Natural killer cell (primary cell): ENCODE measurements around the gene RFX7. TPM values are rescaled to one million over a fixed set of nuclear protein-coding genes. Genes with fewer than 3 reads are reported as not detected.
A peak's percentile ranks its signal among the peaks of the same experiment; 100 is the strongest.

Experiments used
- ATAC-seq, 3 donors: fragments of 150-1000 bp in 2 of 3; fragments of 200-7000 bp in 1 of 3; cut with Tn5 transposase; 1 replicate in 1 of 3; 2 replicates in 2 of 3; pipeline ENCODE4 v1.10.0; 2021; ENCODE audit warnings: mild to moderate bottlenecking in 2 of 3, moderate library complexity in 2 of 3
- DNase-seq, 2 donors: peaks; one replicate each; pipeline versions ENCODE4 v3.0.0 to v3.0.0-alpha.2; 2013 to 2021; ENCODE audit warnings: mixed read lengths in 1 of 2
- H3K27ac ChIP-seq: one replicate; pipeline ENCODE4 v1.5.1; 2013; ENCODE audit warnings: mild to moderate bottlenecking, low read length
- H3K27me3 ChIP-seq: one replicate; pipeline ENCODE4 v1.6.1; 2013; ENCODE audit warnings: low read length; ENCODE audit not compliant: control insufficient read depth, insufficient read depth
- H3K36me3 ChIP-seq: one replicate; pipeline ENCODE4 v1.6.1; 2013; ENCODE audit warnings: low read length; ENCODE audit not compliant: control insufficient read depth, insufficient read depth
- H3K4me1 ChIP-seq: one replicate; pipeline ENCODE4 v1.6.1; 2013; ENCODE audit warnings: low read length; ENCODE audit not compliant: control insufficient read depth, insufficient read depth
- H3K4me3 ChIP-seq: one replicate; pipeline ENCODE4 v1.5.1; 2013; ENCODE audit warnings: low read length
- H3K9me3 ChIP-seq: one replicate; pipeline ENCODE4 v1.6.1; 2013; ENCODE audit warnings: low read length; ENCODE audit not compliant: control insufficient read depth, insufficient read depth
- H3K27ac Mint-ChIP-seq, 2 donors: one replicate each; pipeline ENCODE4 v1.8.0; 2022; ENCODE audit warnings: mild to moderate bottlenecking in 2 of 2, mixed read lengths in 2 of 2, moderate library complexity in 1 of 2
- H3K27me3 Mint-ChIP-seq, 2 donors: one replicate each; pipeline ENCODE4 v1.8.0; 2022; ENCODE audit warnings: low read depth in 2 of 2, mixed read lengths in 2 of 2
- H3K36me3 Mint-ChIP-seq: one replicate; pipeline ENCODE4 v1.8.0; 2022; ENCODE audit warnings: mixed read lengths
- H3K4me1 Mint-ChIP-seq, 2 donors: one replicate each; pipeline ENCODE4 v1.8.0; 2022; ENCODE audit warnings: mixed read lengths in 2 of 2
- H3K4me3 Mint-ChIP-seq: one replicate; pipeline ENCODE4 v1.8.0; 2022; ENCODE audit warnings: mild to moderate bottlenecking, moderate library complexity, mixed read lengths
- H3K9me3 Mint-ChIP-seq, 2 donors: one replicate each; pipeline ENCODE4 v1.8.0; 2022; ENCODE audit warnings: mixed read lengths in 2 of 2
- CTCF ChIP-seq: fragments of 200-600 bp; IDR thresholded peaks from one replicate; pipeline ENCODE4 v1.8.0; 2022; ENCODE audit warnings: antibody characterized with exemption
- WGBS: methylation state at CpG from one replicate; pipeline ENCODE4 v1.1.7; 2013; ENCODE audit warnings: missing lambda C conversion rate; ENCODE audit not compliant: insufficient coverage; 5-methylcytosine and 5-hydroxymethylcytosine counted together
- intact Hi-C: fragments of 100-400 bp; cut with micrococcal nuclease; formaldehyde crosslinking; loops from one replicate; pipeline ENCODE4 v1.14.2; 2022
- total RNA-seq, 4 donors: library from RNA; stranded (reverse); fragments of 120-200 nt in 1 of 4; gene quantifications; one replicate each; pipeline versions ENCODE4 v1.2.3 to v1.2.4, GENCODE V29; 2013 to 2022

Gene RFX7
- total RNA-seq, 3 donors from 2014 or later (not counting 1 experiment from before 2014, with no cell fraction given) = 25.0 to 37.4 (median 33.8) TPM

- intact Hi-C loops = loop anchor here (5.0 to 10.0 kb wide), 2 partner anchors 182 to 250 kb away; partner anchors contain the start of gene NEDD4
- H3K27me3 ChIP-seq = no peaks in the 10 kb centered on the region
- H3K4me3 Mint-ChIP-seq = peak overlapping the region; percentile 92
- ATAC-seq (no peak), DNase-seq (peak in 1 of 2 donors; percentile 56)
- no peaks in the 10 kb centered on the region for H3K36me3 ChIP-seq
- peaks cover 35 to 38% of the 10 kb centered on the region in 2 donors for H3K4me1 Mint-ChIP-seq
- H3K27ac ChIP-seq = peak overlapping the region; percentile 68
- no peak overlapping the region for H3K4me3 ChIP-seq
- H3K27ac Mint-ChIP-seq = peak overlapping the region; percentile 89 to 90
- peaks cover 21% of the 10 kb centered on the region for H3K4me1 ChIP-seq
- no peaks in the 10 kb centered on the region for H3K9me3 Mint-ChIP-seq
- no peaks in the 10 kb centered on the region for H3K36me3 Mint-ChIP-seq
- no peak for TF ChIP-seq CTCF
- WGBS = 72% methylated on average over 9 of the region's 10 CpGs
- peaks cover 0 to under 1% of the 10 kb centered on the region in 2 donors for H3K27me3 Mint-ChIP-seq
- H3K9me3 ChIP-seq = no peaks in the 10 kb centered on the region
These were observed 1.3 kb upstream of the RFX7 start for GRCh38 chr15:56244811-56245576.

- no peak for TF ChIP-seq CTCF
- Histone ChIP-seq H3K4me1 (peaks cover 21% of the 10 kb centered on the region), H3K27ac (peak overlapping the region; percentile 59), H3K27me3 (no peaks in the 10 kb centered on the region), H3K9me3 (no peaks in the 10 kb centered on the region), H3K36me3 (no peaks in the 10 kb centered on the region), H3K4me3 (peak overlapping the region; percentile 87)
- DNase-seq (peak in 1 of 2 donors; percentile 55), ATAC-seq (no peak)
- peaks cover 35 to 38% of the 10 kb centered on the region in 2 donors for H3K4me1 Mint-ChIP-seq
- H3K9me3 Mint-ChIP-seq = no peaks in the 10 kb centered on the region
- intact Hi-C loops = loop anchor here (10.0 kb wide), 1 partner anchor 249 kb away; the partner anchor contains the start of gene NEDD4
- 5% methylated on average over 27 of the region's 29 CpGs for WGBS
- peak overlapping the region; percentile 92 for H3K4me3 Mint-ChIP-seq
- H3K27me3 Mint-ChIP-seq = no peaks in the 10 kb centered on the region
- no peaks in the 10 kb centered on the region for H3K36me3 Mint-ChIP-seq
- H3K27ac Mint-ChIP-seq = peak overlapping the region; percentile 89 to 90
These were observed 545 bp upstream of the RFX7 start for GRCh38 chr15:56244038-56244810.

DNA sequence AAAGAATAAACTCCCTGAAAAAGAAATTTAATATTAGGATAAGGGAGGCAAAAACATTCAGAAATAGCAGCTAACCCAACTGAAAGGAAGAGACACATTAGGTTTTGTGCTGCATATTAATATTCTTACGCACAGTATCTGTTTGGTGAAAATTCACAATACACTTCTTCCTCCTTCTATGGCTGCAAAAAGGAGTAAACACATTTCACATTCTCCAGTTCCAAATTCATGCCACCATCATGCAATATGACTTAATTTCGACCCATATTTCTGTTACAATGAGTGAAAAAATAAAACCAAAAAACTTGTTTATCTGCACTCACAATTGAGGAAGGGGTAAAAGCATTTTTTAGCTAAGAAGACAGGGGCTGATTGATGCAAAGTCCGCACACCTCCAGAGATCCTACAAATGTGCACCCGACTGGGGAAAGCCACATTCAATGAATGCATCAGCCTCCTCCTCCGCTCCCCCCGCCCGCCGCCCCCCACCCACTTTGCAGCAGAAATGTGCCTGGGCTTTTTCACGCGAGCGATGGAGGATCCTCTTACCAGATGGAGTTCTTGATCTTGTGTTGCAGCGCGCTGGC is 1.0 kb downstream of the RFX7 start:
- intact Hi-C loops = loop anchor here (10.0 kb wide), 1 partner anchor 248 kb away; the partner anchor contains the start of gene NEDD4
- Mint-ChIP-seq H3K27ac (peak overlapping the region; percentile 80 to 90), H3K4me3 (peak overlapping the region; percentile 92), H3K4me1 (peaks cover 36 to 39% of the 10 kb centered on the region in 2 donors), H3K9me3 (no peaks in the 10 kb centered on the region), H3K36me3 (no peaks in the 10 kb centered on the region), H3K27me3 (no peaks in the 10 kb centered on the region)
- no peak for TF ChIP-seq CTCF
- Histone ChIP-seq H3K4me3 (peak overlapping the region; percentile 77), H3K27me3 (no peaks in the 10 kb centered on the region), H3K4me1 (peaks cover 21% of the 10 kb centered on the region), H3K36me3 (no peaks in the 10 kb centered on the region), H3K27ac (peak overlapping the region; percentile 8), H3K9me3 (no peaks in the 10 kb centered on the region)
- ATAC-seq (no peak), DNase-seq (peak in 1 of 2 donors; percentile 24)
- 1% methylated on average over 12 of the region's 13 CpGs for WGBS
